SK-N-SH (cell line): Measurements from ENCODE around the gene DYDC2. TPM values are rescaled to one million over a fixed set of nuclear protein-coding genes. Genes with fewer than 3 reads are reported as not detected.

Source experiments
- CTCF ChIA-PET: fragments of 300-600, 350-600 bp; formaldehyde crosslinking; extraction: SDS; loops from one replicate; lab custom pipeline; 2021; lab: Yijun Ruan, JAX
- POLR2A ChIA-PET: fragments of 350-600 bp; sonication (Branson Sonifier 250); formaldehyde crosslinking; extraction: SDS; loops from one replicate; lab custom pipeline; 2020; ENCODE audit warnings: antibody characterized with exemption, inconsistent platforms; lab: Yijun Ruan, JAX
- DNase-seq: peaks from one replicate; pipeline ENCODE4 v3.0.0; 2012
- H2AFZ ChIP-seq: fragments of 200-600 bp; sonication (generic); 2 replicates; pipeline ENCODE4 v1.8.1; 2016; ENCODE audit warnings: antibody characterized with exemption, mild to moderate bottlenecking, low read depth
- H3F3A ChIP-seq: fragments of 200-600 bp; sonication (generic); replicated peaks from 2 replicates; pipeline ENCODE3; 2016; ENCODE audit warnings: antibody characterized with exemption, mild to moderate bottlenecking; ENCODE audit not compliant: insufficient read depth
- H3K27ac ChIP-seq, 2 experiments: fragments of 200-500 bp in 1 of 2; fragments of 200-600 bp in 1 of 2; sonication (Bioruptor generic) in 1 of 2; sonication (generic), shearing (Covaris generic) in 1 of 2; 2 replicates each; pipeline versions ENCODE4 v1.5.1 to v1.6.1; 2014 to 2016; ENCODE audit warnings: low read depth in 2 of 2, inconsistent platforms in 1 of 2, low read length in 1 of 2, mild to moderate bottlenecking in 1 of 2, mixed read lengths in 1 of 2
- H3K27me3 ChIP-seq: fragments of 200-600 bp; sonication (generic), shearing (Covaris generic); 2 replicates; pipeline ENCODE4 v1.6.1; 2016; ENCODE audit warnings: mixed run types; ENCODE audit not compliant: insufficient read depth
- H3K36me3 ChIP-seq, 2 experiments: fragments of 200-500 bp in 1 of 2; fragments of 200-600 bp in 1 of 2; sonication (Bioruptor generic) in 1 of 2; sonication (generic) in 1 of 2; replicated peaks in 1 of 2; 2 replicates each; pipeline versions ENCODE3 to v1.5.1; 2014 to 2016; ENCODE audit warnings: low read length in 1 of 2, mild to moderate bottlenecking in 1 of 2; ENCODE audit not compliant: insufficient read depth in 2 of 2, control insufficient read depth in 1 of 2
- H3K4me1 ChIP-seq, 2 experiments: fragments of 200-500 bp in 1 of 2; fragments of 200-600 bp in 1 of 2; sonication (Bioruptor generic) in 1 of 2; sonication (generic), shearing (Covaris generic) in 1 of 2; 2 replicates each; pipeline versions ENCODE4 v1.5.1 to v1.6.1; 2014 to 2016; ENCODE audit warnings: low read depth in 1 of 2, low read length in 1 of 2, mixed run types in 1 of 2; ENCODE audit not compliant: insufficient read depth in 2 of 2, control insufficient read depth in 1 of 2
- H3K4me2 ChIP-seq: fragments of 200-600 bp; sonication (generic), shearing (Covaris generic); 2 replicates; pipeline ENCODE4 v1.6.1; 2017; ENCODE audit warnings: mixed run types
- H3K4me3 ChIP-seq, 2 experiments: fragments of 200-500 bp in 1 of 2; fragments of 200-600 bp in 1 of 2; sonication (Bioruptor generic) in 1 of 2; sonication (generic), shearing (Covaris generic) in 1 of 2; 2 replicates each; pipeline versions ENCODE4 v1.5.1 to v1.8.1; 2014 to 2016; ENCODE audit warnings: low read depth in 2 of 2, inconsistent platforms in 1 of 2, low read length in 1 of 2, mild to moderate bottlenecking in 1 of 2, mixed read lengths in 1 of 2, moderate library complexity in 1 of 2
- H3K79me2 ChIP-seq: fragments of 200-600 bp; sonication (generic); 2 replicates; pipeline ENCODE4 v1.8.1; 2017; ENCODE audit warnings: mild to moderate bottlenecking; ENCODE audit not compliant: insufficient read depth
- H3K9ac ChIP-seq: fragments of 200-600 bp; sonication (generic); 2 replicates; pipeline ENCODE4 v1.6.1; 2017; ENCODE audit warnings: mixed run types
- H3K9me2 ChIP-seq: fragments of 200-600 bp; sonication (generic); 2 replicates; pipeline ENCODE4 v1.6.1; 2017; ENCODE audit warnings: mixed run types
- H3K9me3 ChIP-seq: fragments of 200-600 bp; sonication (generic); 2 replicates; pipeline ENCODE4 v1.6.1; 2017; ENCODE audit warnings: mixed run types, mild to moderate bottlenecking, moderate library complexity
- H4K20me1 ChIP-seq: fragments of 200-600 bp; sonication (generic); 2 replicates; pipeline ENCODE4 v1.6.1; 2017; ENCODE audit warnings: mild to moderate bottlenecking, mixed run types; ENCODE audit not compliant: insufficient read depth
- CTCF ChIP-seq: fragments of 200-600 bp; sonication (generic); IDR thresholded peaks from 2 replicates; pipeline ENCODE4 v1.6.1; 2017; ENCODE audit warnings: antibody characterized with exemption, mild to moderate bottlenecking, moderate library complexity
- ELF1 ChIP-seq: IDR thresholded peaks from 2 replicates; pipeline ENCODE4 v1.4.0; 2012
- EP300 ChIP-seq, 2 experiments: IDR thresholded peaks; 2 replicates each; pipeline versions ENCODE4 v1.4.0 to v1.6.1; 2012; ENCODE audit warnings: borderline replicate concordance in 1 of 2, low read depth in 1 of 2, low read length in 1 of 2
- EZH2phosphoT487 ChIP-seq: fragments of 200-600 bp; sonication (generic); IDR thresholded peaks from 2 replicates; pipeline ENCODE4 v1.6.1; 2017; ENCODE audit warnings: low read depth, mixed run types, mild to moderate bottlenecking, antibody characterized with exemption, moderate library complexity, borderline replicate concordance
- FOSL2 ChIP-seq: IDR thresholded peaks from 2 replicates; pipeline ENCODE4 v1.4.0; 2012; ENCODE audit warnings: low read depth, mild to moderate bottlenecking, moderate library complexity, borderline replicate concordance
- FOXM1 ChIP-seq: IDR thresholded peaks from 2 replicates; pipeline ENCODE4 v1.4.0; 2012; ENCODE audit warnings: low read depth, mild to moderate bottlenecking
- GATA2 ChIP-seq: sonication (generic); formaldehyde crosslinking; IDR thresholded peaks from 2 replicates; pipeline ENCODE4 v1.5.0; 2020; ENCODE audit warnings: mild to moderate bottlenecking, missing genetic modification reagents
- JUND ChIP-seq: IDR thresholded peaks from 2 replicates; pipeline ENCODE4 v1.4.0; 2012
- MEF2A ChIP-seq: IDR thresholded peaks from 2 replicates; pipeline ENCODE4 v1.4.0; 2012; ENCODE audit warnings: low read depth, borderline replicate concordance
- MXI1 ChIP-seq: IDR thresholded peaks from 2 replicates; pipeline ENCODE4 v1.6.1; 2012; ENCODE audit warnings: mild to moderate bottlenecking, low read depth, low read length, improper control_type of control experiment
- NFIC ChIP-seq: IDR thresholded peaks from 2 replicates; pipeline ENCODE4 v1.4.0; 2012; ENCODE audit warnings: borderline replicate concordance
- NRF1 ChIP-seq: IDR thresholded peaks from 2 replicates; pipeline ENCODE4 v1.6.1; 2012; ENCODE audit warnings: low read depth, mild to moderate bottlenecking, low read length
- RAD21 ChIP-seq: IDR thresholded peaks from 2 replicates; pipeline ENCODE4 v1.6.1; 2012; ENCODE audit warnings: mild to moderate bottlenecking, low read length
- RCOR1 ChIP-seq: fragments of 150-350 bp; IDR thresholded peaks from 2 replicates; pipeline ENCODE4 v1.6.1; 2017; ENCODE audit warnings: antibody characterized with exemption, low read length
- RFX5 ChIP-seq: IDR thresholded peaks from 2 replicates; pipeline ENCODE4 v1.6.1; 2012; ENCODE audit warnings: mild to moderate bottlenecking, improper control_type of control experiment, low read length
- RXRA ChIP-seq: IDR thresholded peaks from 2 replicates; pipeline ENCODE4 v1.4.0; 2012; ENCODE audit warnings: low read depth, mild to moderate bottlenecking, borderline replicate concordance
- SMC3 ChIP-seq: IDR thresholded peaks from 2 replicates; pipeline ENCODE4 v1.6.1; 2012; ENCODE audit warnings: low read depth, low read length, improper control_type of control experiment
- WGBS: methylation state at CpG from one replicate; pipeline ENCODE4 v1.1.6; 2017; ENCODE audit warnings: low lambda C conversion rate; 5-methylcytosine and 5-hydroxymethylcytosine counted together
- polyA plus RNA-seq, 3 experiments: library from polyadenylated mRNA; depleted of rRNA; stranded (reverse); fragments of >200 nt; gene quantifications; 2 replicates each; pipeline ENCODE4 v1.2.3, GENCODE V29; 2012
- TF ChIP-seq, protein P1 (sequence below): fragments of 150-350 bp; IDR thresholded peaks from 2 replicates; pipeline ENCODE4 v1.6.1; 2016; ENCODE audit warnings: mild to moderate bottlenecking, low read depth, low read length
- TF ChIP-seq, protein P2 (sequence below): IDR thresholded peaks from 2 replicates; pipeline ENCODE4 v1.4.0; 2012; ENCODE audit warnings: low read depth, borderline replicate concordance

Gene DYDC2
- polyA plus RNA-seq, 1 of the 3 experiments (the other 2 are of a cell fraction), result 0.08 TPM

DNA sequence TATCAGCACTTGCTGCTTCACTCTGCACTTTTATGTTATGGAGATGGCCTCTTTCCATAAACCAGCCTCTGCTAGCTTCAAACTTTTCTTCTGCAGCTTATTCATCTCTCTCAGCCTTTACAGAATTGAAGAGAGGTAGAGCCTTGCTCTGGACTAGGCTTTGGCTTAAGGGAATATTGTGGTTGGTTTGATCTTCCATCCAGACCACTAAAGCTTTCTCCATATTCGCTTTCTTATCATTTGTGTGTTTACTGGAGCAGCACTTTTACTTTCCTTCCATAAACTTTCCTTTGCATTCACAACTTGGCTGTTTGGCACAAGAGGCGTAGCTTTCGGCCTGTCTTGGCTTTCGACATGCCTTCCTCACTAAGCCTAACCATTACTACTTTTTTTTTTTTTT is 23.6 kb downstream of the DYDC2 start:
- no peaks in the 10 kb centered on the region for H3K9me2 ChIP-seq
- WGBS, result 57% methylated on average over 4 of the region's 4 CpGs
- no peak overlapping the region for H2AFZ ChIP-seq
- DNase-seq, result no peak
- no peaks in the 10 kb centered on the region for H3K9me3 ChIP-seq
- POLR2A ChIA-PET, result no interaction called here
- no peaks in the 10 kb centered on the region for H3K79me2 ChIP-seq
- no peaks in the 10 kb centered on the region for H3F3A ChIP-seq
- H3K27ac ChIP-seq, result no peak overlapping the region
- CTCF ChIA-PET, result interaction anchor here (0.6 to 11.3 kb wide), 6 partner anchors 63 to 319 kb away, joined by 3 to 144 read pairs (median 4); no protein-coding TSS in a partner anchor
- H3K9ac ChIP-seq, result no peak overlapping the region
- no peak overlapping the region for H3K4me2 ChIP-seq
- no peaks in the 10 kb centered on the region; the same call in 1 of the 2 replicates for H3K27me3 ChIP-seq
- H4K20me1 ChIP-seq, result no peaks in the 10 kb centered on the region
- no peaks in the 10 kb centered on the region for H3K36me3 ChIP-seq
- TF ChIP-seq, protein P1, sequence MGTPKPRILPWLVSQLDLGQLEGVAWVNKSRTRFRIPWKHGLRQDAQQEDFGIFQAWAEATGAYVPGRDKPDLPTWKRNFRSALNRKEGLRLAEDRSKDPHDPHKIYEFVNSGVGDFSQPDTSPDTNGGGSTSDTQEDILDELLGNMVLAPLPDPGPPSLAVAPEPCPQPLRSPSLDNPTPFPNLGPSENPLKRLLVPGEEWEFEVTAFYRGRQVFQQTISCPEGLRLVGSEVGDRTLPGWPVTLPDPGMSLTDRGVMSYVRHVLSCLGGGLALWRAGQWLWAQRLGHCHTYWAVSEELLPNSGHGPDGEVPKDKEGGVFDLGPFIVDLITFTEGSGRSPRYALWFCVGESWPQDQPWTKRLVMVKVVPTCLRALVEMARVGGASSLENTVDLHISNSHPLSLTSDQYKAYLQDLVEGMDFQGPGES, result no peak
- TF ChIP-seq GATA2 (CRISPR knock-in tag) (no peak), FOSL2 (no peak), MEF2A (no peak), RCOR1 (no peak), MXI1 (no peak), EP300 (IDR thresholded peaks at IDR 0.05; ENCODE audit: borderline replicate concordance in 1 of 2, low read depth in 1 of 2, low read length in 1 of 2) (no peak), CTCF (no peak), NFIC (no peak), RXRA (no peak)
- TF ChIP-seq, all 33 proteins: peak for 0
- Histone ChIP-seq H3K4me3 (no peak overlapping the region), H3K4me1 (peaks cover 0 to 3% of the 10 kb centered on the region in 2 experiments; a peak in 1 of 4 replicates)

DNA sequence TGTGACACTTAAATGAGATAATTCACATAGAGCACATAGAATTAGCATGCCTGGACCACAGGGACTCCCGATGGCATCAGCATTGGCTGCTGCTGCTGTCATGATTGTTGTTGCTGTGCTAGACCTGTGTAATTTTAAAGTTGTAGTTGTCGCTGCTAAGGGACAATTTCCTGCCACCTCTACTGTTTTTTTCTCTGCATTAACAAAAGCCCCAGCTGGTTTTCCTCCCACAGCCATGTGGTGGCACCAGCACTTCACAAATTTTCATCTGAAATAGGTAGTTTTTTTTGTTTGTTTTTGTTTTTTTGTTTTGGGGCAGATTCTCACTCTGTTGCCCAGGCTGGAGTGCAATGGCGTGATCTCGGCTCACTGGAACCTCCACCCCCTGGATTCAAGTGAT is 26.4 kb downstream of the DYDC2 start:
- Histone ChIP-seq H3K27me3 (no peaks in the 10 kb centered on the region; the same call in 1 of the 2 replicates), H3K9me2 (no peaks in the 10 kb centered on the region), H3K36me3 (no peaks in the 10 kb centered on the region), H3K4me2 (no peak overlapping the region), H3K27ac (no peak overlapping the region), H3F3A (no peaks in the 10 kb centered on the region), H4K20me1 (no peaks in the 10 kb centered on the region), H3K9ac (no peak overlapping the region), H2AFZ (peak overlapping the region; percentile 90; the same call in 1 of the 2 replicates), H3K4me3 (peak overlapping the region in 1 of 2 experiments; percentile 7; a peak in 1 of 4 replicates), H3K9me3 (no peaks in the 10 kb centered on the region), H3K4me1 (peaks cover 0 to 3% of the 10 kb centered on the region in 2 experiments; a peak in 1 of 4 replicates), H3K79me2 (no peaks in the 10 kb centered on the region)
- POLR2A ChIA-PET, result interaction anchor here (0.6 to 1.7 kb wide), 4 partner anchors 27 to 122 kb away, joined by 3 to 4 read pairs (median 3); no protein-coding TSS in a partner anchor
- WGBS, result 6% methylated on average over 4 of the region's 4 CpGs
- peak; percentile 68 for DNase-seq
- CTCF ChIA-PET, result interaction anchor here (0.6 to 11.3 kb wide), 45 partner anchors 11 to 562 kb away, joined by 3 to 144 read pairs (median 4); partner anchors contain the start of genes DYDC1, DYDC2 and PRXL2A
- TF ChIP-seq RFX5 (no peak), JUND (no peak), RCOR1 (no peak), NRF1 (no peak), SMC3 (peak; percentile 46), RAD21 (peak; percentile 85), ELF1 (no peak), CTCF (peak; percentile 81), EZH2phosphoT487 (no peak), FOXM1 (no peak), RXRA (no peak)
- TF ChIP-seq, protein P2, sequence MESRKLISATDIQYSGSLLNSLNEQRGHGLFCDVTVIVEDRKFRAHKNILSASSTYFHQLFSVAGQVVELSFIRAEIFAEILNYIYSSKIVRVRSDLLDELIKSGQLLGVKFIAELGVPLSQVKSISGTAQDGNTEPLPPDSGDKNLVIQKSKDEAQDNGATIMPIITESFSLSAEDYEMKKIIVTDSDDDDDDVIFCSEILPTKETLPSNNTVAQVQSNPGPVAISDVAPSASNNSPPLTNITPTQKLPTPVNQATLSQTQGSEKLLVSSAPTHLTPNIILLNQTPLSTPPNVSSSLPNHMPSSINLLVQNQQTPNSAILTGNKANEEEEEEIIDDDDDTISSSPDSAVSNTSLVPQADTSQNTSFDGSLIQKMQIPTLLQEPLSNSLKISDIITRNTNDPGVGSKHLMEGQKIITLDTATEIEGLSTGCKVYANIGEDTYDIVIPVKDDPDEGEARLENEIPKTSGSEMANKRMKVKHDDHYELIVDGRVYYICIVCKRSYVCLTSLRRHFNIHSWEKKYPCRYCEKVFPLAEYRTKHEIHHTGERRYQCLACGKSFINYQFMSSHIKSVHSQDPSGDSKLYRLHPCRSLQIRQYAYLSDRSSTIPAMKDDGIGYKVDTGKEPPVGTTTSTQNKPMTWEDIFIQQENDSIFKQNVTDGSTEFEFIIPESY, result no peak
- TF ChIP-seq, protein P1, result no peak
